Measurements from ENCODE around the gene MPPED1.

DNA sequence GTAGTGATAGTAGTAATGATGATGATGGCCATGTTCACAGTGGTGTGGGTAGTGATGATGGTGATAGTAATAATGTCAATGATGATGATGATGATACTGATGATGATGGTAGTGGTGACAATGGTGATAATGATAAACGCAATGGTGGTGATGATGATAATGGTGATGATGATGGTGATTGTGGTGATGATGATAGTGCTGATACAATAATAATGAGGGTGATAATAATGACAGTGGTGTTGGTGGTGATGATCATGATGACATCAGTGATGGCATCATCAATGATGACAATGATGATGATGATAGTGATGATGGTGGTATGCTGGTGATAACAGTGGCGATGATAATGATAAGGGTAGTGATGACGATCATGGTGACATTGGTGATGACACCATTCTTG, 92.3 kb downstream of the MPPED1 start:
- TF ChIP-seq, protein P1, sequence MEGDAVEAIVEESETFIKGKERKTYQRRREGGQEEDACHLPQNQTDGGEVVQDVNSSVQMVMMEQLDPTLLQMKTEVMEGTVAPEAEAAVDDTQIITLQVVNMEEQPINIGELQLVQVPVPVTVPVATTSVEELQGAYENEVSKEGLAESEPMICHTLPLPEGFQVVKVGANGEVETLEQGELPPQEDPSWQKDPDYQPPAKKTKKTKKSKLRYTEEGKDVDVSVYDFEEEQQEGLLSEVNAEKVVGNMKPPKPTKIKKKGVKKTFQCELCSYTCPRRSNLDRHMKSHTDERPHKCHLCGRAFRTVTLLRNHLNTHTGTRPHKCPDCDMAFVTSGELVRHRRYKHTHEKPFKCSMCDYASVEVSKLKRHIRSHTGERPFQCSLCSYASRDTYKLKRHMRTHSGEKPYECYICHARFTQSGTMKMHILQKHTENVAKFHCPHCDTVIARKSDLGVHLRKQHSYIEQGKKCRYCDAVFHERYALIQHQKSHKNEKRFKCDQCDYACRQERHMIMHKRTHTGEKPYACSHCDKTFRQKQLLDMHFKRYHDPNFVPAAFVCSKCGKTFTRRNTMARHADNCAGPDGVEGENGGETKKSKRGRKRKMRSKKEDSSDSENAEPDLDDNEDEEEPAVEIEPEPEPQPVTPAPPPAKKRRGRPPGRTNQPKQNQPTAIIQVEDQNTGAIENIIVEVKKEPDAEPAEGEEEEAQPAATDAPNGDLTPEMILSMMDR (IDR thresholded peaks at IDR 0.05), result no peak
- no peak for TF ChIP-seq POLR2AphosphoS5 (IDR thresholded peaks at IDR 0.05)
- TF ChIP-seq POLR2A (IDR thresholded peaks at IDR 0.05), result no peak
- no peak for TF ChIP-seq EP300 (IDR thresholded peaks at IDR 0.05)

Data from suprapubic skin (tissue), 4 donors.